ENCODE results near the gene FAM120B.
"Not testable (repeated sequence)": the region's sequence is repeated elsewhere in the genome, so short reads cannot be mapped to it uniquely, and the experiment has no call there.

Gene FAM120B, protein sequence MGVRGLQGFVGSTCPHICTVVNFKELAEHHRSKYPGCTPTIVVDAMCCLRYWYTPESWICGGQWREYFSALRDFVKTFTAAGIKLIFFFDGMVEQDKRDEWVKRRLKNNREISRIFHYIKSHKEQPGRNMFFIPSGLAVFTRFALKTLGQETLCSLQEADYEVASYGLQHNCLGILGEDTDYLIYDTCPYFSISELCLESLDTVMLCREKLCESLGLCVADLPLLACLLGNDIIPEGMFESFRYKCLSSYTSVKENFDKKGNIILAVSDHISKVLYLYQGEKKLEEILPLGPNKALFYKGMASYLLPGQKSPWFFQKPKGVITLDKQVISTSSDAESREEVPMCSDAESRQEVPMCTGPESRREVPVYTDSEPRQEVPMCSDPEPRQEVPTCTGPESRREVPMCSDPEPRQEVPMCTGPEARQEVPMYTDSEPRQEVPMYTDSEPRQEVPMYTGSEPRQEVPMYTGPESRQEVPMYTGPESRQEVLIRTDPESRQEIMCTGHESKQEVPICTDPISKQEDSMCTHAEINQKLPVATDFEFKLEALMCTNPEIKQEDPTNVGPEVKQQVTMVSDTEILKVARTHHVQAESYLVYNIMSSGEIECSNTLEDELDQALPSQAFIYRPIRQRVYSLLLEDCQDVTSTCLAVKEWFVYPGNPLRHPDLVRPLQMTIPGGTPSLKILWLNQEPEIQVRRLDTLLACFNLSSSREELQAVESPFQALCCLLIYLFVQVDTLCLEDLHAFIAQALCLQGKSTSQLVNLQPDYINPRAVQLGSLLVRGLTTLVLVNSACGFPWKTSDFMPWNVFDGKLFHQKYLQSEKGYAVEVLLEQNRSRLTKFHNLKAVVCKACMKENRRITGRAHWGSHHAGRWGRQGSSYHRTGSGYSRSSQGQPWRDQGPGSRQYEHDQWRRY

DNA sequence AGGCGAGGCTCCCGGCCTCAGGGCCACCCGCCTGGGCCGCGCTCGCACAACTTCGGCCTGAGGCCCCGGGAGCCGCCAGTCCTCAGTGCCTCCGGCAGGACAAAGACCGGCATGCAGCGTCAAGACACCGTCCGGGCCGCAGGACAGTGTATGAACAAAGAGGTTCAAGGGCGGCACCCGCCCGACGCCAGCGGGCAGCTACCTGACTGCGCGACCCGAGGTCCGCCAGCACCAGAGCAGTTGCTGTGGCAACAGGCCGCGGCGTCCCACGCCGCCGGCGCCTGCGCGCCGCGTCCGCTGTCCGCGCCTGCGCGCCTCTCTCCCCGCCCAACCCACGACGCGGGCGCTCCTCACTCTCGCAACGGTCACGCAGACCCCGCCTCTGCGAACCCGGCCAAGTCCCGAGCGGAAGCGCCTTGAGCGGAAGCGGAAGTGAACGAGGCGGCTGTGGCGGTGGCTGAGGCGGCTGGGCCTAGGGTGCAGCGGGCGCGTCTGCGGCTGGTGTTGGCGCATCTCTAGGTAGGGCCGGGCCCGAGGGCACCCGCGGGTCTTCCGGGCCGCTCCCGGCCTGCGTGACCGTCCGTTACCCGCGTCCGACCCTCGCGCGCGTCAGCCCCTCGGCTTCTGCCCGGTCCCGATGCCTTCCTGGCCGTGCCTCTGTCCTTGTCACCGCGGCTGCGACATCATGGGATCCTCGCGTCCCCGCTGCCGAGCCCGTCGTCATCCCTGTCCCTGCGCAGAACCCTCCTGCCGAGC lies at the start of gene FAM120B:
Gene FAM120B, plus strand, starts transcription at position 435 of the 756 bp plus-strand sequence. CDS start 10,633 bp downstream, outside the sequence.
- FAIRE-seq (no peak), DNase-seq (ENCODE audit: insufficient read length, low spot score) (peak; percentile 91)
- peak; percentile 87 for TF ChIP-seq POLR2A (IDR thresholded peaks at IDR 0.05; ENCODE audit: low read depth, low read length)

DNA sequence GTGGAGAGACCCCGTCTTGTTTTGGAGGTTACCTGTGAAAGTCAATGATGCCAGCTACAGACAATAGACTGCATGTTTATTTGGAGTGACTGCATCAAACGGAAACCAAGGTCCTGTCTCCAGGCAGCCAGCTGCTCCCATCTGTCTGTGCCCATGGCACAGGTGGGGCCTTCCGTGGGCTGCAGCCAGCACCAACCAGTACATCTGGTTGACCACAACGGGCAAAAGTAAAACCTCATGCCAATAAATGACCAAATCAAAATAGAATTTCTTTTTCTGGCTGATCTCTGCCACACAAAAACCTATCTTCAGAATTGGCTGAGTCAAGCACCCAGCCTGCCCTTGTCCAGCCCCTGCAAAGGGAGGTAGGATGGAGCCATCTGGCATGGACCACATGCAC lies 49.2 kb upstream of the FAM120B start:
- FAIRE-seq (no peak), DNase-seq (ENCODE audit: insufficient read length, low spot score) (no peak)
- no peak for TF ChIP-seq POLR2A (IDR thresholded peaks at IDR 0.05; ENCODE audit: low read depth, low read length)

DNA sequence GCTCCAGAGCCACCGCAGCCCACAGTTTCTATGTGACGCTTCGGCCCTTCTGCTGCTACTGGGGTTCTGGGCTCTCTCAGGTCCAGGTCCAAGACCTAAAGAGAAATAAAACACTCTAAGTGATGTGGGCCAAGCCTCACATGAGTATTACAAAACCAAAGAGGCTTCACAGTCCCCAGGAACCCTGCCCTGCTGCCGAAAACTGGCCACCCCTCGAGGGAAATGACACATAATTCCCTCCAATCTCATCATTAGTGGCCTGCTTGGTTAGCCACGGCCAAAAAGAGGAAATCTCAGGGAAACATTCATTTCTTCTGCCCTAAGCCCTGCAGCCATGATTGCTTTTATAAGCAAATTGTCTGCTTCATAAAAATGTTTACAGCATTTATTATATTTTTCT lies 48.2 kb upstream of the FAM120B start:
- no peak for FAIRE-seq
- DNase-seq (ENCODE audit: insufficient read length, low spot score) = no peak
- TF ChIP-seq POLR2A (IDR thresholded peaks at IDR 0.05; ENCODE audit: low read depth, low read length) = no peak

DNA sequence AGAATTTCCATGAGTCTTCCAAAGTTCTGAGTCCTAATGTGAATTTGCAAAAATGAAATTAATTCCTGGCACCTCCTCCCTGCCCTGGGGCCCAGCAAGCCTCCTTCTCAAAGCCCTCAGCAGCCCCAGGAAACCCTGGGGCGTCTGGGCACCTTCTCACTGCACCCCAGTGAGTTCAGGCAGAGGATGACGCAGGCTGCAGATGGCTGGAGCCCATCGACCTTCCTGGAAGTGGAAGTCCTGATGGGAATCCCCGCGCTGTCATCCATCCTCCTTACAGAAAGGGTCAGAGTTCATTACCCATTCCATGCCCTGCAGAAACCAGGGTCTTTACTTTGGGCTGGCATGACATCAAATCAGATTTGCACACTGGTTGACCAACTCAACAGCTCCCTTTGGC lies 47.3 kb upstream of the FAM120B start:
- DNase-seq (ENCODE audit: insufficient read length, low spot score) (no peak), FAIRE-seq (no peak)
- TF ChIP-seq POLR2A (IDR thresholded peaks at IDR 0.05; ENCODE audit: low read depth, low read length) = no peak

DNA sequence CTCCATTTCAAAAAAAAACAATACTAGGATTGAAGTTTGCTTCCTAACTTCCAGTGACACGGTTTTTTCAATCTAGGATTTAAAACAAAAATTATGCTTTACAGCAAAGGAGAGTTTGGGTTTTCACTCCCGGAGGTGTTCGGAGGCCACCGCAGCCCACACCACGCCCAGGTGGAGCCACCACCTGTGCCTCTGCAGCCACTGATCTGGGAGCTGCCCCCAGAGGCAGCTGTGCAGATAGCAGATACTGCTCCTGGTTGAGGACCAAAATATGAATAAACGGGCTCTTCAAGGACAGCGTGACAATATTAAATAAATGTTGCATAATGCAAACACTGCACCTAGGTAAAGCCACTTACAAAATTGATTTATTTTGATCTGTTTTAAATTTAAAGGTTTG lies 45.9 kb upstream of the FAM120B start:
- no peak for DNase-seq (ENCODE audit: insufficient read length, low spot score)
- FAIRE-seq = no peak

DNA sequence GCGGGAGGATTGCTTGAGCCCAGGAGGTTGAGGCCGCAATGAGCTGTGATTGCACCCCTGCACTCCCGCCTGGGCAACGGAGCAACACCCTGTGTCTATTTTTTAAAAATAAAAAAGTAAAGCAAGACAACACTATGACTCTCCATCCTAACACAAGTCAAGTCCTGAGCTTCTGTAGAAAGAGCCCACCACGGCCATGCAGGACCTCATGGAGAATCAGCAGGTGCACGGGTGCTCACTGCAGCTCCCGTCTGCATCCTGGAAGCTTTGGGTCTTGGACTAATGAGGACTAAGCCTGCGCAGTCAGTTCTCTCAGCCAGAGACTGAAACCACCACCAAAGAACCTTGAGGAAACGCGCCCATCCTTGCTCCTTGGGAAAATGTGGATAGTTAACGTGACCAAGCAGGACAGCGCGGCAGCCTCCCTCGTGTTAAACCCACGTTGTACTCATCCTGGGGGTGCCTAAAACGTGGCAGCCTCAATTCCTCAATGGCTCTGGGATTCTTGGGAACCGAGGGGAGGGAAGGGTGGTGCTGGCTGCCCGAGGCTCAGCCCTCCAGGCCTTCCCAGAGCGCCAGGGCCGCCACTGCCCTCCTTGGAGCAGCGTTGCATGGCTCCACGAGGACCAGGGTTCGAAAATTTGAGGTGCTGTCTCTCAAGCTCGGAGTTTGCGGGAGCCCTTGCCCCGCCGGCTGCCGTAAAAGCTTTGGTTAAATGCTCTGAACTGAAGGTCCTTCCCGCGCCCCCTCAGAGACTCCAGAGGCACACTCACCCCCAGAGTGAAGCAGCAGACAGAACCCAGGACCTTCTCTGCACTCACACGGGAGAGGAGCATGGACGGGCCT lies 44.7 kb upstream of the FAM120B start:
- FAIRE-seq (no peak), DNase-seq (ENCODE audit: insufficient read length, low spot score) (no peak)

More for the DNA sequence above, 45.9 kb upstream of the FAM120B start:
- TF ChIP-seq POLR2A (IDR thresholded peaks at IDR 0.05; ENCODE audit: low read depth, low read length) = no peak

DNA sequence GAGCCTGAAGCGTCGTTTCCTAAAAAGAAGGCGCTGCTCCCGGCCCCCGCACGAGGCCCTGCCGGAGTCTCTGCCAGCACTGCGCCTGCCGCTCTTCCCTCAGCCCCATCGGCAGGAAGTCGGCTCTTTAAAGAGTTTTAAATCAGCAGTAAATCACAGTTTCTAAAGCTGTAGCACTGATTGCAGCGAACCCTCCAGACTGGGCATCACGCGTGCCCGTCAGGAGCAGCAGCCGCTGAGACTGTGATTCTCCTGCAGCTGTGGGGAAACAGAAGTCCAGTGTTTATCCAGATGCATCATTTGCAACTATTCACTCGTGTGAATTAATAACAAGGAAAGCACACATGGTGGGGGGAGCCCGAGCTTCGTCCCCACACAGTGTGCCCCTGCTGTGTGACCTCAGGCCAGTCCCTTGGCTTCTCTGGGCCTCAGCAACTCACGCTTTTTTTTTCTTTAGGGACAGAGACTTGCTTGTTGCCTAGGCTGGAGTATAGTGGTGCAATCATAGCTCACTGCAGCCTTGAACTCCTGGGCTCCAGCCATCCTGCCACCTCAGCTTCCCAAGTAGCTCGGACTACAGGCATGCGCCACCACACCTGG lies 44.0 kb upstream of the FAM120B start:
- DNase-seq (ENCODE audit: insufficient read length, low spot score) (no peak), FAIRE-seq (no peak)
- TF ChIP-seq POLR2A (IDR thresholded peaks at IDR 0.05; ENCODE audit: low read depth, low read length) = no peak

More for the DNA sequence above, 44.7 kb upstream of the FAM120B start:
- no peak for TF ChIP-seq POLR2A (IDR thresholded peaks at IDR 0.05; ENCODE audit: low read depth, low read length)

DNA sequence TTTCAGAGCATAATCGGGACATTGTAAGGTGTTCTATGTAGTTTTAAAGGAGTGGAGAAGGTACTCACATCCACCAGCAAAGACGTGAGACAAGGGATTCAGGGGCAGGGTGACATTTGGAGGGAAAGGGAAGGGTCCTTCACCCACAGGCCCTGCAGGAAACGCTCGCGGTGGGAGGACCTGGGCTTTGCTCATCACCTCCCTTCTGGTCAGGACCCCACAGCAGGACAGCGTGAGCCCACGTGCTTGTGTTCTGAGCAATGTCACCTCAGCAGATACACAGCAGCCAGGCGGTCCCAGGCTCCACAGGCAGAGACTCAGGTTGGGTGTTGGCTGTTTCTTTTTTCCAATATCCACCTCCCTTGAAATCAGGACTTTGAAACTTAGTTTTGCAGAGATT lies 43.1 kb upstream of the FAM120B start:
- no peak for TF ChIP-seq POLR2A (IDR thresholded peaks at IDR 0.05; ENCODE audit: low read depth, low read length)
- FAIRE-seq = no peak
- no peak for DNase-seq (ENCODE audit: insufficient read length, low spot score)

DNA sequence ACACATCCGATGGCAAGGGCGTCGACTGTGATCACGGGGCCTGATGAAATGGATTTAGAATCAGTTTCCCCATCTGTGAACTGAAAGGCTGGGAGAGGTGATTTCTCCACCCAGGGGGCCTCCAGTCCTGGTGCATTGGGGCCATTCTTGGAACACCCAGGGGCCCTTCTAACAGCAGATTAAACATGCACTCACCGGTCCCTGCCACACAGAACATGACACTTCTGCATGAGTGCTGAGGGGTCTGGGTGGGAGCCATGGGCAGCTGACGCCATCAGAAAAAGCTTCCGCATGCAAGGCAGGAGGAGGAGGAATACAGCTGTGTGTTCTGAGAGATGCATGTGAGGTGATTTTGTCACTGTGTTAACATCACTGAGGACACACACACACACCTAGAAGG lies 42.5 kb upstream of the FAM120B start:
- TF ChIP-seq POLR2A (IDR thresholded peaks at IDR 0.05; ENCODE audit: low read depth, low read length) = no peak
- no peak for FAIRE-seq

DNA sequence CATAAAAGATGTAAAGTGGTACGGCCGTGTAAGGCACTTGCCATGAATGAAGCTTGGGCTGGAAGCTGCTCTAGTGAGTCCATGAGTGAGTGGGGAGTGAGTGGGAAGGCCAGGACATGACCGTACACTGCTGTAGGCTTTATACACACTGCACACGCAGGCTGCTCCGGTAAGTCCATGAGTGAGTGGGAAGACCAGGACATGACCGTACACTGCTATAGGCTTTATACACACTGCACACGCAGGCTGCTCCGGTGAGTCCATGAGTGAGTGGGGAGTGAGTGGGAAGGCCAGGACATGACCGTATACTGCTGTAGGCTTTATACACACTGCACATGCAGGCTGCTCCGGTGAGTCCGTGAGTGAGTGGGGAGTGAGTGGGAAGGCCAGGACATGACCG lies 41.9 kb upstream of the FAM120B start:
- DNase-seq (ENCODE audit: insufficient read length, low spot score); FAIRE-seq: not testable (repeated sequence)

More for the DNA sequence above, 42.5 kb upstream of the FAM120B start:
- no peak for DNase-seq (ENCODE audit: insufficient read length, low spot score)

DNA sequence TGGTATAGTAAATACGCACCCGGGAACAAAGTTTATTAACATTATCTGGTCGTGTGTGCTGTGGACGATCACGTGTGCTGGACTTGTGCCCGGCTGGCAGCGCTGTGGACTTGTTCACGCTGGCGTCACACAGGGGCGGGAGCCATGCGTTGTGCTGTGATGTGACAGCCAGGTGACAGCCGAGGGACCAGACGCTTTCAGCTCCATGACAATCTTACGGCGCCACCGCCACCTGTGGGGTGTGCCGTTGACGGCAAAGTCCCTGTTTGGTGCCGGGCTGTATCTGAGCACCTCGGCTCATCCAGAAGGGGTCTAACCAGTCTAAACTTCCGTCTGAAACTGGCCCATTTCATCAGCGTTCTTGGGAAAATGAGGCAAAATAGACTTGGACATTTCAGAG lies 40.9 kb upstream of the FAM120B start:
- no peak for TF ChIP-seq POLR2A (IDR thresholded peaks at IDR 0.05; ENCODE audit: low read depth, low read length)
- DNase-seq (ENCODE audit: insufficient read length, low spot score) (no peak), FAIRE-seq (no peak)

DNA sequence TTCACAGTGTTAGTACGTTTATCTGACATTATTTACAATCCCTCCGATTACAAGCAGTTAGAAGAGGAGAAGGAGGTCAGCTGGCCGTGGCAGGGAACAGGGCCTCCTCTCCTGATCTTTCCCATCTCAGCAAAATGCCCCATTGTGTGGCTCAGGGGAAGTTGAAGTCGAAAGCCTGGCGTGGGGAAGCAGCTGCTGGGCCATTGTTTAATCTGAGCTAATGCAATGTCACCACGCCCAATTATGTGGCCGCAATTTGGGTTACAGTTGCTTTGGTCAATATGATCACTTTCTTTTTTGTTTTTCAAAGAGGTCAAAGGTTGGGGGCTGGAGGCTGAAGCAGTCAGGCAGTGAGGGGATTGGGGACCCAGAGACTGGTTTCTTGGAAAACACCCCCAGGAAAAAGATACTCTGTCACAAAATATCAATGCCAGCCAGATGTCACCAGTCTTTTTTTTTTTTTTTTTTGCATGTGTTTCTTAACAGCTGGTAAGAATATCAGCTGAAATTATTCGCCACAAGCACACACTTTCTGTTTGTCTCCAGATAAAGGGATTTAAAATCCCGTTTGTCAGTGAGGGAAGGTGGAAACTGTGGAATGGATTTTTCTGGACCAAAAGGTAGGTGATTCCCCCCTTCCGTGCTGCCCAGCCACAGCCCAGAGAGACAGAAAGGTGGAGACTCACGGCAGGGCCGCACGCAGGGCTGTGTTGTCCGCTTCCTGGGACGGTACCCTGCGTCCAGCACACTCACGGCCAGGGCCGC lies 40.3 kb upstream of the FAM120B start:
- FAIRE-seq (no peak), DNase-seq (ENCODE audit: insufficient read length, low spot score) (no peak)
- no peak for TF ChIP-seq POLR2A (IDR thresholded peaks at IDR 0.05; ENCODE audit: low read depth, low read length)
